B cell (primary cell): ENCODE results near the gene CSF1R. TPM values are rescaled to one million over a fixed set of nuclear protein-coding genes. Genes with fewer than 3 reads are reported as not detected.

Experiments used
- ATAC-seq: fragments of 200-7000 bp; cut with Tn5 transposase; one replicate; pipeline ENCODE4 v1.10.0; 2021; ENCODE audit warnings: low read depth, mild to moderate bottlenecking, moderate number of reproducible peaks, moderate library complexity
- CTCF ChIA-PET: fragments of 350-600 bp; sonication (Branson Sonifier 250); formaldehyde crosslinking; loops from one replicate; lab custom pipeline; 2021; ENCODE audit warnings: antibody characterized with exemption, inconsistent platforms; lab: Charles Lee
- POLR2A ChIA-PET: fragments of 350-600 bp; sonication (Branson Sonifier 250); formaldehyde crosslinking; loops from one replicate; lab custom pipeline; 2021; ENCODE audit warnings: antibody characterized with exemption; lab: Charles Lee
- DNase-seq: peaks from one replicate; pipeline ENCODE4 v3.0.0; 2013
- H2AFZ ChIP-seq: 2 replicates; pipeline ENCODE4 v1.6.1; 2012; ENCODE audit warnings: mild to moderate bottlenecking, low read depth, low read length; ENCODE audit not compliant: insufficient read depth, poor library complexity, severe bottlenecking
- H3K27ac ChIP-seq, 2 donors: 1 replicate in 1 of 2; 2 replicates in 1 of 2; pipeline ENCODE4 v1.5.1; 2012 to 2013; ENCODE audit warnings: low read length in 2 of 2, mild to moderate bottlenecking in 2 of 2, moderate library complexity in 1 of 2
- H3K27me3 ChIP-seq, 4 experiments: fragments of 200-600 bp in 1 of 4; sonication (generic) in 1 of 4; replicated peaks in 1 of 4; 1 replicate in 2 of 4; 2 replicates in 2 of 4; pipeline versions ENCODE4 v1.6.1 to v1.7.0; 2013 to 2016; ENCODE audit warnings: low read length in 3 of 4, mild to moderate bottlenecking in 2 of 4, mixed read lengths in 1 of 4, moderate library complexity in 1 of 4; ENCODE audit not compliant: insufficient read depth in 4 of 4, control insufficient read depth in 3 of 4; ENCODE audit errors: control extremely low read depth in 1 of 4
- H3K36me3 ChIP-seq, 2 experiments: replicated peaks in 1 of 2; 1 replicate in 1 of 2; 2 replicates in 1 of 2; pipeline versions ENCODE4 v1.6.1 to v1.7.1; 2013; ENCODE audit warnings: low read length in 1 of 2; ENCODE audit not compliant: insufficient read depth in 2 of 2, control insufficient read depth in 1 of 2; ENCODE audit errors: control extremely low read depth in 1 of 2, extremely low read depth in 1 of 2
- H3K4me1 ChIP-seq, 2 donors: fragments of 200-600 bp in 1 of 2; sonication (generic) in 1 of 2; 1 replicate in 1 of 2; 2 replicates in 1 of 2; pipeline versions ENCODE4 v1.5.1 to v1.6.1; 2013 to 2017; ENCODE audit warnings: low read length in 2 of 2; ENCODE audit not compliant: control insufficient read depth in 2 of 2, insufficient read depth in 2 of 2
- H3K4me2 ChIP-seq: replicated peaks from 2 replicates; pipeline ENCODE3; 2012; ENCODE audit warnings: mild to moderate bottlenecking, low read depth, low read length; ENCODE audit not compliant: poor library complexity, severe bottlenecking
- H3K4me3 ChIP-seq, 5 experiments: fragments of 200-600 bp in 1 of 5; sonication (generic) in 1 of 5; 1 replicate in 3 of 5; 2 replicates in 2 of 5; pipeline versions ENCODE4 v1.5.1 to v1.7.0; 2011 to 2016; ENCODE audit warnings: low read length in 4 of 5, mild to moderate bottlenecking in 4 of 5, low read depth in 2 of 5, control low read depth in 1 of 5, moderate library complexity in 1 of 5; ENCODE audit not compliant: insufficient read depth in 1 of 5; ENCODE audit errors: control extremely low read depth in 1 of 5, extremely low read depth in 1 of 5
- H3K79me2 ChIP-seq: fragments of 200-600 bp; sonication (generic); one replicate; pipeline ENCODE4 v1.6.0; 2016; ENCODE audit warnings: low read length; ENCODE audit not compliant: control insufficient read depth, insufficient read depth
- H3K9ac ChIP-seq: fragments of 200-600 bp; sonication (generic); 2 replicates; pipeline ENCODE4 v1.6.1; 2017; ENCODE audit warnings: mild to moderate bottlenecking, low read length, moderate library complexity
- H3K9me3 ChIP-seq, 3 donors: one replicate each; pipeline versions ENCODE4 v1.6.1 to v1.7.1; 2013; ENCODE audit warnings: low read length in 2 of 3; ENCODE audit not compliant: control insufficient read depth in 2 of 3, insufficient read depth in 1 of 3; ENCODE audit errors: control extremely low read depth in 1 of 3
- H4K20me1 ChIP-seq: 2 replicates; pipeline ENCODE4 v1.6.0; 2012; ENCODE audit warnings: mild to moderate bottlenecking, low read length; ENCODE audit not compliant: insufficient read depth, control insufficient read depth, poor library complexity, severe bottlenecking
- H3K27ac Mint-ChIP-seq: one replicate; pipeline ENCODE4 v1.8.0; 2021; ENCODE audit warnings: mixed read lengths
- H3K27me3 Mint-ChIP-seq: one replicate; pipeline ENCODE4 v1.8.0; 2021; ENCODE audit warnings: mixed read lengths
- H3K4me1 Mint-ChIP-seq: one replicate; pipeline ENCODE4 v1.8.0; 2021; ENCODE audit warnings: mixed read lengths
- H3K4me3 Mint-ChIP-seq: one replicate; pipeline ENCODE4 v1.8.0; 2021; ENCODE audit warnings: mixed read lengths
- H3K9me3 Mint-ChIP-seq: one replicate; pipeline ENCODE4 v1.8.0; 2022; ENCODE audit warnings: mixed read lengths; ENCODE audit not compliant: insufficient read depth
- CTCF ChIP-seq: fragments of 200-600 bp; IDR thresholded peaks from one replicate; pipeline ENCODE4 v1.8.0; 2022; ENCODE audit warnings: antibody characterized with exemption, mild to moderate bottlenecking
- EZH2 ChIP-seq: IDR thresholded peaks from 2 replicates; pipeline ENCODE4 v1.6.1; 2012; ENCODE audit warnings: borderline replicate concordance, low read depth, mild to moderate bottlenecking, moderate library complexity, low read length; ENCODE audit not compliant: insufficient read depth, poor library complexity, severe bottlenecking
- WGBS: methylation state at CpG from one replicate; pipeline ENCODE4 v1.1.5; 2013; ENCODE audit warnings: missing lambda C conversion rate; ENCODE audit not compliant: insufficient coverage; 5-methylcytosine and 5-hydroxymethylcytosine counted together
- intact Hi-C: fragments of 100-400 bp; cut with micrococcal nuclease; formaldehyde crosslinking; loops from one replicate; pipeline ENCODE4 v1.10.0; 2022
- polyA plus RNA-seq: library from polyadenylated mRNA; depleted of rRNA; stranded (reverse); fragments of >200 nt; gene quantifications from 2 replicates; pipeline ENCODE4 v1.2.3, GENCODE V29; 2012
- total RNA-seq, 2 donors: library from RNA; stranded (reverse); fragments of 120-200 nt in 1 of 2; gene quantifications; 1 replicate in 1 of 2; 2 replicates in 1 of 2; pipeline versions ENCODE4 v1.2.3 to v1.2.4, GENCODE V29; 2013 to 2022

The CSF1R gene
- total and polyA plus RNA-seq, 2 donors (not counting 1 experiment from before 2014, with no cell fraction given): 1.6 to 2.5 TPM

GRCh38 chr5:150123542-150123941 lies 37.2 kb upstream of the CSF1R start:
- no peaks in the 10 kb centered on the region for H4K20me1 ChIP-seq
- intact Hi-C loops: no loop called here
- H3K79me2 ChIP-seq: no peaks in the 10 kb centered on the region
- H3K9me3 Mint-ChIP-seq: no peaks in the 10 kb centered on the region
- H3K27me3 ChIP-seq: no peaks in the 10 kb centered on the region
- DNase-seq (no peak), ATAC-seq (no peak)
- no peaks in the 10 kb centered on the region for H3K4me1 Mint-ChIP-seq
- no peaks in the 10 kb centered on the region for H3K9me3 ChIP-seq
- H3K4me2 ChIP-seq: no peak overlapping the region
- no peaks in the 10 kb centered on the region for H3K27me3 Mint-ChIP-seq
- H3K9ac ChIP-seq: no peak overlapping the region
- TF ChIP-seq CTCF (no peak), EZH2 (no peak)
- H3K4me1 ChIP-seq: no peaks in the 10 kb centered on the region
- H2AFZ ChIP-seq: no peak overlapping the region
- POLR2A ChIA-PET: no interaction called here
- H3K27ac Mint-ChIP-seq: no peak overlapping the region
- H3K27ac ChIP-seq: no peak overlapping the region
- no CpG with 5 or more reads among the region's 4 CpGs for WGBS
- H3K36me3 ChIP-seq: no peaks in the 10 kb centered on the region
- H3K4me3 Mint-ChIP-seq: no peak overlapping the region
- no peak overlapping the region for H3K4me3 ChIP-seq
- CTCF ChIA-PET: interaction anchor here (1.6 kb wide), 1 partner anchor 90 kb away, joined by 3 read pairs; no protein-coding TSS in a partner anchor

- no peaks in the 10 kb centered on the region for H3K27me3 Mint-ChIP-seq
- DNase-seq (no peak), ATAC-seq (no peak)
- TF ChIP-seq CTCF (no peak), EZH2 (no peak)
- H3K4me3 Mint-ChIP-seq: no peak overlapping the region
- H3K4me1 ChIP-seq: no peaks in the 10 kb centered on the region
- H3K79me2 ChIP-seq: no peaks in the 10 kb centered on the region
- POLR2A ChIA-PET: no interaction called here
- no peaks in the 10 kb centered on the region for H3K9me3 Mint-ChIP-seq
- no peaks in the 10 kb centered on the region for H4K20me1 ChIP-seq
- intact Hi-C loops: no loop called here
- H3K36me3 ChIP-seq: no peaks in the 10 kb centered on the region
- H3K27me3 ChIP-seq: no peaks in the 10 kb centered on the region
- no peak overlapping the region for H3K9ac ChIP-seq
- H3K27ac Mint-ChIP-seq: no peak overlapping the region
- no peak overlapping the region for H3K27ac ChIP-seq
- 95% methylated on average over 14 of the region's 15 CpGs for WGBS
- H3K4me2 ChIP-seq: no peak overlapping the region
- no peaks in the 10 kb centered on the region for H3K4me1 Mint-ChIP-seq
- no peak overlapping the region for H2AFZ ChIP-seq
- CTCF ChIA-PET: interaction anchor here (1.6 kb wide), 1 partner anchor 89 kb away, joined by 3 read pairs; no protein-coding TSS in a partner anchor
- H3K9me3 ChIP-seq: no peaks in the 10 kb centered on the region
- H3K4me3 ChIP-seq: no peak overlapping the region
Observed at GRCh38 chr5:150122536-150123481, 36.5 kb upstream of the CSF1R start.
